ENCODE data around the gene PAXX. TPM values are rescaled to one million over a fixed set of nuclear protein-coding genes. Genes with fewer than 3 reads are reported as not detected.

Gene PAXX
- total RNA-seq, 2 donors from 2014 or later, result 49.9 to 57.3 TPM

DNA sequence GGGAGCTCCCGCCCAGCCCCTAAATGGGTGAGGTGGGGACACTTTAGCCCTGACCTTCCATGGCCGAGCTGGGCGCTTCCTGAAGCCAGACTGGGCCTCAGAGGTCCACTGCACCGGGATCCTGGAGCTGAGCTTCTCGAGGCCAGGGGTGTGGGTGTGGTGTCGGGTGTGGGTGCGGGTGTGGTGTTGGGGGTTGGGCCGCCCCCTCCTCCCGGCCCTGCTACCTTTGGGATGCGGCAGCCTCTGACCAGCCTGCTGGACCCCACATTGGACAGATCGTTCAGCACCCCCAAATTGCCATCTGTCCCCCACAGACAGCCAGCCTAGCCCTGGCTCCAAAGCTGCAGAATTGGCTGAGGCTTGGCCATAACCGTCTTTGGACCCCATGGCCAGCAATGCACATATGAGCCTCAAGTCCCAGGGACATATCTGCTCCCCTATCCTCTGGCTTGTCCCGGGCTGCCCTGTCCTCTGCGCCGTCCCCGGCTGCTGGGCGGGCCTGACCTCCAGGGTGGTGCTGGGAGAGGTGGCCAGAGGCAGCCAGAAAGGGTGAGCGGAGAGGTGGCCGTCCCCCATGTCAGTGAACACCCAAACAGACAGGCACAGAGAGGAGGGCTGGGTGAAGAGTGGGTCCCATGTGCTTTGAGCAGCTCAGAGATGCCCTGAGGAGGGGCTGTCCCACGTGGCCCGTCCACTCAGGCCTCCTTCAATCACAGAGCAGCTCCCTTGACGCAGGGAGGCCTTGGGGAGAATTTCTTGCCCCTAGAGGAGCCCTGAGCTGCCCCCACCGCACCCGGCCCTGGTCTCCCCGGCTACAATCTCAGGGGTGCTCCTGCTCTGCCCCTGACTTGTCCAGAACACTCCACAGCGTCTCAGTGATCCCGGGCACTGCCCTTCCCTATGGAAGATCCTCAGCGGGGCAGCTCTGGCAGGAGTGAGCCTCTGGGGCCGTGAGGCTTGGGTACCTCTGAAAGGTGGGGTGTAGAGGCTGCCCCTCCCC, 18.3 kb upstream of the PAXX start:
- H3K27ac ChIP-seq, result no peak overlapping the region
- H3K4me1 ChIP-seq (ENCODE audit: control insufficient read depth in 1 of 2, low read depth in 2 of 2), result peaks cover 0 to 10% of the 10 kb centered on the region in 2 donors
- H3K27me3 ChIP-seq (replicated peaks; ENCODE audit: insufficient read depth), result no peaks in the 10 kb centered on the region
- ATAC-seq (ENCODE audit: insufficient number of reproducible peaks, low FRiP score, low read depth) (no peak), DNase-seq (ENCODE audit: low spot score) (no peak)
- no peak overlapping the region for H3K4me3 ChIP-seq
- H3K9me3 ChIP-seq, result no peaks in the 10 kb centered on the region
- no peaks in the 10 kb centered on the region for H3K36me3 ChIP-seq
- TF ChIP-seq, protein P1, sequence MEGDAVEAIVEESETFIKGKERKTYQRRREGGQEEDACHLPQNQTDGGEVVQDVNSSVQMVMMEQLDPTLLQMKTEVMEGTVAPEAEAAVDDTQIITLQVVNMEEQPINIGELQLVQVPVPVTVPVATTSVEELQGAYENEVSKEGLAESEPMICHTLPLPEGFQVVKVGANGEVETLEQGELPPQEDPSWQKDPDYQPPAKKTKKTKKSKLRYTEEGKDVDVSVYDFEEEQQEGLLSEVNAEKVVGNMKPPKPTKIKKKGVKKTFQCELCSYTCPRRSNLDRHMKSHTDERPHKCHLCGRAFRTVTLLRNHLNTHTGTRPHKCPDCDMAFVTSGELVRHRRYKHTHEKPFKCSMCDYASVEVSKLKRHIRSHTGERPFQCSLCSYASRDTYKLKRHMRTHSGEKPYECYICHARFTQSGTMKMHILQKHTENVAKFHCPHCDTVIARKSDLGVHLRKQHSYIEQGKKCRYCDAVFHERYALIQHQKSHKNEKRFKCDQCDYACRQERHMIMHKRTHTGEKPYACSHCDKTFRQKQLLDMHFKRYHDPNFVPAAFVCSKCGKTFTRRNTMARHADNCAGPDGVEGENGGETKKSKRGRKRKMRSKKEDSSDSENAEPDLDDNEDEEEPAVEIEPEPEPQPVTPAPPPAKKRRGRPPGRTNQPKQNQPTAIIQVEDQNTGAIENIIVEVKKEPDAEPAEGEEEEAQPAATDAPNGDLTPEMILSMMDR (IDR thresholded peaks at IDR 0.05), result no peak

DNA sequence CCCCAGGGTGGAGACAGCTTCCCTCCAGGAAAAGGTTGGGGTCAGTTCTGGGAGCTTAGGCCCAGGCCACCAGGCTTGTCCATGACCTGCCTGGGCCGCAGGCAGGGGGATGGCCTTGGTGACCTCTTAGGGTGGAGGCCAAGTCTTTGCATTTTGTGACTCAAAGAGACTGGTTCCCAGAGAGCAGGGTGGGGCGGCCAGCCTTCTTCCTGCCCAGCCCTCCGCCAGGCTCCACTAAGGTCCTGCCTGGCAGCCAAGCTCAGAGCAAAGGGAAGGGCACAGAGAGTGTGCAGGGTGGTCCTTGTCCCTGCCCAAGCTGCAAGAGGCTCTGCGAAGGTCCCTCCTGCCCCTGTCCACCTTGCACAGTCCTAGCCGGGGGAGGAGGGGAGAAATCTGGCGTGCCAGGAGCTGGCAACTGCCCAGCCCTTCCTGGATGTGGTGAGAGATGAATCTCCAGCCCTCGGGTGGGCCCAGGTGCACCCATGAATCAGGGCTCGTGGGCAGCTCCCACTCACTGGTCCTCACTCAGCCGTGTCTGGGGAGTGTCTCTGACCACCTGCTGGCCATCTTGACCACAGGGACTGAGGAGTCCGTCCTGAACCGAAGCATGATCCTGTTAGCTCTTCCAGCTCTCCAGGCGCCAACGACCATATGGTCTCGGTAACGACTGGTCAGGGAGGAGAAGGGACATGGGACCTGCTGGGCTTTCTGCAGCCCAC, 17.2 kb upstream of the PAXX start:
- no peak overlapping the region for H3K27ac ChIP-seq
- TF ChIP-seq, protein P1 (IDR thresholded peaks at IDR 0.05), result no peak
- peaks cover 0 to 10% of the 10 kb centered on the region in 2 donors for H3K4me1 ChIP-seq (ENCODE audit: control insufficient read depth in 1 of 2, low read depth in 2 of 2)
- H3K9me3 ChIP-seq, result no peaks in the 10 kb centered on the region
- ATAC-seq (ENCODE audit: insufficient number of reproducible peaks, low FRiP score, low read depth) (no peak), DNase-seq (ENCODE audit: low spot score) (no peak)
- no peaks in the 10 kb centered on the region for H3K36me3 ChIP-seq
- no peak overlapping the region for H3K4me3 ChIP-seq
- no peaks in the 10 kb centered on the region for H3K27me3 ChIP-seq (replicated peaks; ENCODE audit: insufficient read depth)

DNA sequence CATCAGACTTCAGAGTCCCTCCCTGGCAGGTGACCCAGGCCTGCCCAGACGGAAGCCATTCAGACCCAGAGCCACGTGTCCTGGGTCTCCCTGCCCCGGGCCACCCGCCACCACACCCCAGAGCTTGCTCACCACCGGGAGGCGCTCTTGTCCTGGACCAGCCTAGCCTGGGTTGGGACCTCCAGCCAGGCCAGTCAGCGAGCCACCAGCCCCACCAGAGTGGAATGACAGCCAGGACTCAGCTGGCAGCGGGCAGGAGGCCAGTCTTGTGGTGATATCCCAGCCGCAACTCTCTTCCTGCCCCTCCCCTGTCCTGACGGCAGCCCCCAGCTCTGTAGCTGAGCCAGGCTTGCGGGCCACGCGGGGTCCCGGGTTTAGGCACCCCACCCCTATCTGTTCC, 16.6 kb upstream of the PAXX start:
- TF ChIP-seq, protein P1 (IDR thresholded peaks at IDR 0.05), result no peak
- no peak overlapping the region for H3K4me3 ChIP-seq
- H3K27ac ChIP-seq, result no peak overlapping the region
- no peaks in the 10 kb centered on the region for H3K27me3 ChIP-seq (replicated peaks; ENCODE audit: insufficient read depth)
- no peaks in the 10 kb centered on the region for H3K9me3 ChIP-seq
- ATAC-seq (ENCODE audit: insufficient number of reproducible peaks, low FRiP score, low read depth) (no peak), DNase-seq (ENCODE audit: low spot score) (no peak)
- H3K36me3 ChIP-seq, result no peaks in the 10 kb centered on the region
- H3K4me1 ChIP-seq (ENCODE audit: control insufficient read depth in 1 of 2, low read depth in 2 of 2), result peaks cover 0 to 10% of the 10 kb centered on the region in 2 donors

DNA sequence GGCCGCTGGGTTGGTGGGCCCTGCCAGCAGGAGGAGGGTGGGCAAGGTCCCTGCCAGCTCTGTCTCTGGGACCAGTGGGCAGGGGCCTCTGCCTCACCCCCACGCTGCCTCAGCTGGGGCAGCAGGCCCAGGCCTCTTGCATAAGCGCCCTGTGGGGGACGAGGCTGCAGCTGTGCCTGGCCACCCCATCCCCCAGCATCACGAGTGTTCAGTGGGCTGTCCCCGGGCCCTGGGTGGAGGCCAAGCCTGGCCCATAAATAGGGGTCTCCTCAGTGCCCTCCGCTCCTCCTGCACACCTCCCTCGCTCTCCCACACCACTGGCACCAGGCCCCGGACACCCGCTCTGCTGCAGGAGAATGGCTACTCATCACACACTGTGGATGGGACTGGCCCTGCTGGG, 15.0 kb upstream of the PAXX start, which contains the start of gene PTGDS:
Gene PTGDS, plus strand, starts transcription at position 282 of the 400 bp plus-strand sequence. Its CDS starts 75 bp downstream, at position 357.
- H3K4me3 ChIP-seq, result peak within 1 kb of the TSS; percentile 75
- H3K4me1 ChIP-seq (ENCODE audit: control insufficient read depth in 1 of 2, low read depth in 2 of 2), result peaks cover 0 to 10% of the 10 kb centered on the region in 2 donors
- no peaks in the 10 kb centered on the region for H3K27me3 ChIP-seq (replicated peaks; ENCODE audit: insufficient read depth)
- DNase-seq (ENCODE audit: low spot score), result no peak
- TF ChIP-seq, protein P1 (IDR thresholded peaks at IDR 0.05), result no peak
- H3K36me3 ChIP-seq, result no peaks in the 10 kb centered on the region
- H3K27ac ChIP-seq, result no peak within 1 kb of the TSS
- no peak for ATAC-seq (ENCODE audit: insufficient number of reproducible peaks, low FRiP score, low read depth)
- no peaks in the 10 kb centered on the region for H3K9me3 ChIP-seq

DNA sequence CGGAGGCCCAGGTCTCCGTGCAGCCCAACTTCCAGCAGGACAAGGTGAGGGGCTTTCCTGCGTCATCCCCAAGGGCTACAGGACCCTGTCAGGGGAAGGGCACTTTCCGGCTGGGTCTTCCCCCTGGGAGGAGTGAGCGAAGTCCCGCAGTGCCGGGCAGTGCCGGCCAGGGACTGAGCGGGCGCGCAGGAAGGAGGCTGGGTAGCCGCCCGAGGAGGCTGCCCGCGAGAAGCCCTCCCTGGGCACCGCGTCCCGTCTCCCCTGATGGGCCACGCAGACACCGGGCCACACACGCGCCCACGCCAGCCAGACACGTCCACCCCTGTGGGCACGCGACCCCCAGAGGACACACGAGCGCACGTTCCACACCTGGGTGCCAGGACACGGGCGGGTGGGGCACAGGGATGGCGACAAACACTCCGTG, 14.6 kb upstream of the PAXX start:
- DNase-seq (ENCODE audit: low spot score) (no peak), ATAC-seq (ENCODE audit: insufficient number of reproducible peaks, low FRiP score, low read depth) (no peak)
- peaks cover 0 to 10% of the 10 kb centered on the region in 2 donors for H3K4me1 ChIP-seq (ENCODE audit: control insufficient read depth in 1 of 2, low read depth in 2 of 2)

More for the DNA sequence above, 14.6 kb upstream of the PAXX start:
- TF ChIP-seq, protein P1 (IDR thresholded peaks at IDR 0.05), result no peak
- Histone ChIP-seq H3K36me3 (no peaks in the 10 kb centered on the region), H3K27ac (no peak overlapping the region), H3K4me3 (peak overlapping the region; percentile 75), H3K9me3 (no peaks in the 10 kb centered on the region), H3K27me3 (replicated peaks; ENCODE audit: insufficient read depth) (no peaks in the 10 kb centered on the region)
